RWPE2 (cell line): ENCODE results near the gene PARP16.
"Not testable (repeated sequence)": the region's sequence is repeated elsewhere in the genome, so short reads cannot be mapped to it uniquely, and the experiment has no call there.

Source experiments
- ATAC-seq: fragments of 200-7000 bp; cut with Tn5 transposase; 3 replicates; pipeline ENCODE4 v1.9.1; 2021; ENCODE audit warnings: low read depth
- DNase-seq: peaks from one replicate; pipeline ENCODE4 v3.0.0-alpha.2; 2020; ENCODE audit warnings: low spot score
- H3K27ac ChIP-seq: fragments of 450-650 bp; 2 replicates; pipeline ENCODE4 v1.5.1; 2017; ENCODE audit warnings: mild to moderate bottlenecking; ENCODE audit not compliant: poor library complexity, severe bottlenecking
- H3K27me3 ChIP-seq: fragments of 250-450 bp; sonication (Bioruptor Pico); 2 replicates; pipeline ENCODE4 v1.5.1; 2021; ENCODE audit warnings: mild to moderate bottlenecking, moderate library complexity; ENCODE audit not compliant: insufficient read depth, poor library complexity, severe bottlenecking
- H3K36me3 ChIP-seq: fragments of 250-450 bp; sonication (Bioruptor Pico); 2 replicates; pipeline ENCODE4 v1.5.1; 2020; ENCODE audit warnings: low read depth, mild to moderate bottlenecking, moderate library complexity
- H3K4me1 ChIP-seq: fragments of 250-450 bp; sonication (Bioruptor Pico); 2 replicates; pipeline ENCODE4 v1.5.1; 2021; ENCODE audit warnings: mild to moderate bottlenecking, moderate library complexity; ENCODE audit not compliant: insufficient read depth, poor library complexity, severe bottlenecking
- H3K4me3 ChIP-seq: fragments of 250-450 bp; sonication (Bioruptor Pico); 2 replicates; pipeline ENCODE4 v1.5.1; 2021; ENCODE audit warnings: mild to moderate bottlenecking, moderate library complexity; ENCODE audit not compliant: severe bottlenecking
- H3K9me3 ChIP-seq: fragments of 250-450 bp; sonication (Bioruptor Pico); 2 replicates; pipeline ENCODE4 v1.5.1; 2021; ENCODE audit warnings: mild to moderate bottlenecking, moderate library complexity; ENCODE audit not compliant: severe bottlenecking
- TF ChIP-seq, protein P1 (sequence below): fragments of 450-650 bp; IDR thresholded peaks from one replicate; pipeline ENCODE4 v1.5.1; 2017; ENCODE audit warnings: mild to moderate bottlenecking, moderate library complexity; ENCODE audit not compliant: poor library complexity, severe bottlenecking

Gene PARP16

GRCh38 chr15:65245096-65245856, 41.4 kb downstream of the PARP16 start:
- no peaks in the 10 kb centered on the region for H3K36me3 ChIP-seq
- H3K27ac ChIP-seq, result no peak overlapping the region
- DNase-seq, result no peak
- H3K4me1 ChIP-seq, result peaks cover 8% of the 10 kb centered on the region
- TF ChIP-seq, protein P1, sequence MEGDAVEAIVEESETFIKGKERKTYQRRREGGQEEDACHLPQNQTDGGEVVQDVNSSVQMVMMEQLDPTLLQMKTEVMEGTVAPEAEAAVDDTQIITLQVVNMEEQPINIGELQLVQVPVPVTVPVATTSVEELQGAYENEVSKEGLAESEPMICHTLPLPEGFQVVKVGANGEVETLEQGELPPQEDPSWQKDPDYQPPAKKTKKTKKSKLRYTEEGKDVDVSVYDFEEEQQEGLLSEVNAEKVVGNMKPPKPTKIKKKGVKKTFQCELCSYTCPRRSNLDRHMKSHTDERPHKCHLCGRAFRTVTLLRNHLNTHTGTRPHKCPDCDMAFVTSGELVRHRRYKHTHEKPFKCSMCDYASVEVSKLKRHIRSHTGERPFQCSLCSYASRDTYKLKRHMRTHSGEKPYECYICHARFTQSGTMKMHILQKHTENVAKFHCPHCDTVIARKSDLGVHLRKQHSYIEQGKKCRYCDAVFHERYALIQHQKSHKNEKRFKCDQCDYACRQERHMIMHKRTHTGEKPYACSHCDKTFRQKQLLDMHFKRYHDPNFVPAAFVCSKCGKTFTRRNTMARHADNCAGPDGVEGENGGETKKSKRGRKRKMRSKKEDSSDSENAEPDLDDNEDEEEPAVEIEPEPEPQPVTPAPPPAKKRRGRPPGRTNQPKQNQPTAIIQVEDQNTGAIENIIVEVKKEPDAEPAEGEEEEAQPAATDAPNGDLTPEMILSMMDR, result no peak
- H3K9me3 ChIP-seq, result no peaks in the 10 kb centered on the region
- no peak for ATAC-seq
- H3K4me3 ChIP-seq, result no peak overlapping the region
- no peaks in the 10 kb centered on the region for H3K27me3 ChIP-seq

DNA sequence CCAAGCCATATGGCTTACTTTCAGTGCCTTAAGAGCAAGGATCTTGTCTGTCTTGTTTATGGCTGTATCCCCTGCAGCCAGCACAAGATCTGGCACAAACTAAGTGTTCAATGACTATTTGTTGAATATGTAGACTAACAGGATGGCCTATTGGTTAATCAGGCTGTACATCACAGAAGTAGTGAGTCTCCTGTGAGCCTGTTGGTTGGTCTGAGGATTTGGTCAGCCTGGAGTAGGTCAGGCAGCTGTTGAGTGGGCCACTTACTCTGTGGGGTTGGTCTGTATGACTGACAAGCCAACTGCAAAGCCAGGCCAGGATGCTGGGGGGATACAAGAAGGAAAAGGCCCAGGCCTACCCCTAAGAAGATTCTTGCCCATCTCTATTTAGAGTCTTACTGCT, 42.0 kb downstream of the PARP16 start:
- Histone ChIP-seq H3K27ac (no peak overlapping the region), H3K4me3 (no peak overlapping the region), H3K27me3 (no peaks in the 10 kb centered on the region), H3K36me3 (no peaks in the 10 kb centered on the region), H3K4me1 (peaks cover 8% of the 10 kb centered on the region), H3K9me3 (no peaks in the 10 kb centered on the region)
- TF ChIP-seq, protein P1, result no peak
- no peak for DNase-seq
- ATAC-seq, result no peak

DNA sequence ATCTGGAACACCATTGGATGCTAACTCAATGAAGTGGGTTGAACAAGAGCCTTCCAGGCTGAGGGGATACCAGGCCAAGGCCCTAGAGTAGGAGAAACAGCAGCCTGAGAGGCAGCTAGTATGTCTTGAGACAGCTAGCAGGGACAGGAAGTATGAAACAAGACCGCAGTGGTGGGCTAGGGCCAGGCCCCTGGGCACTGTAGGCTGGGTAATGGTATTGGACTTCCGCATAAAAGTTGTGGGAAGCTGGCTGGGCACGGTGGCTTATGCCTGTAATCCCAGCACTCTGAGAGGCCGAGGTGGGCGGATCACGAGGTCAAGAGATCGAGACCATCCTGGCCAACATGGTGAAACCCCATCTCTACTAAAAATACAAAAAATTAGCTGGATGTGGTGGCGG, 50.2 kb downstream of the PARP16 start:
- not testable (repeated sequence) for H3K4me3 ChIP-seq, H3K4me1 ChIP-seq, ATAC-seq, H3K36me3 ChIP-seq, DNase-seq, H3K9me3 ChIP-seq, H3K27ac ChIP-seq, H3K27me3 ChIP-seq

DNA sequence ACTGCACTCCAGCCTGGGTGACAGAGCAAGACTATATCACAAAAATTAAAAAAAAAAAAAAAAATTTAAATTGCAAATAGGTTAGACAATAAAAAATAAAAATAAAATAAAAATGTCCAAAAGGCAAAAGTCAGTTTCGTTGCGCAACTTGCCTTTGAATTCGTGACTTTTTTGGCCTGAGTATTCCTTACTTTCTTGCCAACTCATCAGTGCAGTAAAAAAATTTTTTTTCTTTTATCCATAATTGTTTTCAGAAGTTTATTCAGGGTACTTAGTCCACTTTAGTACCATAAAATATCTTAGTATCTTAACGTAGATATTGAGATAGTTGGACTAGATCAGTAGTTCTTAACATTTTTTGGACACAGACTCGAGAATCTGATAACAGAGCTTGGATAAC, 53.0 kb downstream of the PARP16 start:
- Histone ChIP-seq H3K27ac (no peak overlapping the region), H3K9me3 (no peaks in the 10 kb centered on the region), H3K4me3 (no peak overlapping the region), H3K36me3 (no peaks in the 10 kb centered on the region), H3K27me3 (no peaks in the 10 kb centered on the region), H3K4me1 (no peaks in the 10 kb centered on the region)
- ATAC-seq (no peak), DNase-seq (no peak)
- TF ChIP-seq, protein P1, result no peak

DNA sequence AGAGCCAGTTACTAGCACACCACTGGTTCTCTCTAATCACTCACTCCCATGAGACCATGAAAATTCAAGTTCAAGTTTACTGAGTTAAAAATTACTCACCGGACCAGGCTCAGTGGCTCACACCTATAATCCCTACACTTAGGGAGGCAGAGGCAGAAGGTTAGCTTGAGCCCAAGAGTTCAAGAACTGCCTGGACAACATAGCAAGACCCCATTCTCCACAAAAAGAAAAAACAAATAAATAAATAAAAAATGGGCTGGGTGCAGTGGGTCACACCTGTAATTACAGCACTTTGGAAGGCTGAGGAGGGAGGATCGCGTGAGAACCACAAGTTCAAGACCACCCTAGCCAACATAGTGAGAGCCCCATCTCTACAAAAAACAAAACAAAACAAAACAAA, 54.2 kb downstream of the PARP16 start:
- no peak overlapping the region for H3K27ac ChIP-seq
- TF ChIP-seq, protein P1, result no peak
- no peak overlapping the region for H3K4me3 ChIP-seq
- DNase-seq (no peak), ATAC-seq (no peak)
- H3K36me3 ChIP-seq, result no peaks in the 10 kb centered on the region
- H3K9me3 ChIP-seq, result no peaks in the 10 kb centered on the region
- no peaks in the 10 kb centered on the region for H3K27me3 ChIP-seq
- H3K4me1 ChIP-seq, result no peaks in the 10 kb centered on the region
